Stimulated activated CD4-positive, alpha-beta T cell treated with anti-CD3 and anti-CD28 coated beads, TNF-alpha, amount 100 ng/mL, for 1 hour (primary cell): ENCODE measurements around the gene SMARCAL1.

Source experiments
- DNase-seq, 3 donors: peaks; one replicate each; pipeline ENCODE4 v3.0.0-alpha.2; 2020; ENCODE audit warnings: low read depth in 3 of 3, low spot score in 1 of 3

SMARCAL1 gene

GRCh38 chr2:216473187-216473586 lies 60.9 kb downstream of the SMARCAL1 start:
- no peak for DNase-seq

- no peak for DNase-seq
Observed at GRCh38 chr2:216474925-216475670, 62.8 kb downstream of the SMARCAL1 start.

GRCh38 chr2:216475767-216476166 lies 63.5 kb downstream of the SMARCAL1 start:
- DNase-seq: no peak

GRCh38 chr2:216477283-216478035 lies 65.2 kb downstream of the SMARCAL1 start:
- DNase-seq: no peak

- no peak for DNase-seq
Observed at GRCh38 chr2:216478151-216478550, 65.9 kb downstream of the SMARCAL1 start.

GRCh38 chr2:216478791-216479190 lies 66.5 kb downstream of the SMARCAL1 start:
- no peak for DNase-seq

- no peak for DNase-seq
Observed at GRCh38 chr2:216480221-216480620, 67.9 kb downstream of the SMARCAL1 start.

GRCh38 chr2:216482640-216483039 lies 70.4 kb downstream of the SMARCAL1 start:
- DNase-seq: no peak

GRCh38 chr2:216485237-216485636 lies 73.0 kb downstream of the SMARCAL1 start:
- DNase-seq: no peak

- DNase-seq: no peak
Observed at GRCh38 chr2:216485745-216486144, 73.5 kb downstream of the SMARCAL1 start.

GRCh38 chr2:216486271-216486670 lies 74.0 kb downstream of the SMARCAL1 start:
- no peak for DNase-seq

- DNase-seq: no peak
Observed at GRCh38 chr2:216486708-216487107, 74.4 kb downstream of the SMARCAL1 start.

GRCh38 chr2:216490061-216490460 lies 77.8 kb downstream of the SMARCAL1 start:
- no peak for DNase-seq

- DNase-seq: no peak
Observed at GRCh38 chr2:216491793-216492596, 79.7 kb downstream of the SMARCAL1 start.

GRCh38 chr2:216492597-216493333 lies 80.5 kb downstream of the SMARCAL1 start:
- DNase-seq: no peak

GRCh38 chr2:216493334-216493685 lies 81.0 kb downstream of the SMARCAL1 start:
- no peak for DNase-seq

- no peak for DNase-seq
Observed at GRCh38 chr2:216495656-216496055, 83.4 kb downstream of the SMARCAL1 start.

- DNase-seq: no peak
Observed at GRCh38 chr2:216497382-216498069, 85.2 kb downstream of the SMARCAL1 start.

GRCh38 chr2:216498070-216498378 lies 85.7 kb downstream of the SMARCAL1 start:
- DNase-seq: no peak
